Hepatocyte (in vitro differentiated cells): ENCODE measurements around the gene COMMD8. TPM values are rescaled to one million over a fixed set of nuclear protein-coding genes. Genes with fewer than 3 reads are reported as not detected.

Experiments
- DNase-seq: peaks from one replicate; pipeline ENCODE4 v3.0.0-alpha.2; 2016; ENCODE audit warnings: low spot score
- H2AFZ ChIP-seq: fragments of 200-600 bp; sonication (generic); 2 replicates; pipeline ENCODE4 v1.6.0; 2016; ENCODE audit warnings: antibody characterized with exemption, mild to moderate bottlenecking
- H3K27ac ChIP-seq: fragments of 200-600 bp; sonication (generic); 2 replicates; pipeline ENCODE4 v1.5.1; 2016; ENCODE audit warnings: mild to moderate bottlenecking
- H3K27me3 ChIP-seq: fragments of 200-600 bp; sonication (generic); 2 replicates; pipeline ENCODE4 v1.6.1; 2016
- H3K36me3 ChIP-seq: fragments of 200-600 bp; sonication (generic); replicated peaks from 2 replicates; pipeline ENCODE4 v1.5.1; 2016; ENCODE audit warnings: low read depth; ENCODE audit not compliant: insufficient read depth
- H3K4me1 ChIP-seq: fragments of 200-600 bp; sonication (generic); 2 replicates; pipeline ENCODE4 v1.5.1; 2016; ENCODE audit warnings: mild to moderate bottlenecking, moderate library complexity; ENCODE audit not compliant: insufficient read depth
- H3K4me2 ChIP-seq: fragments of 200-600 bp; sonication (generic); 2 replicates; pipeline ENCODE4 v1.6.0; 2016
- H3K4me3 ChIP-seq: fragments of 200-600 bp; sonication (generic); 2 replicates; pipeline ENCODE4 v1.5.1; 2016; ENCODE audit warnings: mild to moderate bottlenecking
- H3K79me2 ChIP-seq: fragments of 200-600 bp; sonication (generic); 2 replicates; pipeline ENCODE4 v1.6.0; 2017; ENCODE audit warnings: mild to moderate bottlenecking
- H3K9me2 ChIP-seq: fragments of 200-600 bp; sonication (generic); replicated peaks from 2 replicates; pipeline ENCODE4 v1.6.0; 2017; ENCODE audit warnings: mild to moderate bottlenecking; ENCODE audit not compliant: insufficient read depth
- H3K9me3 ChIP-seq: fragments of 200-600 bp; sonication (generic); 2 replicates; pipeline ENCODE4 v1.5.1; 2016; ENCODE audit warnings: low read depth, mild to moderate bottlenecking
- H4K20me1 ChIP-seq: fragments of 200-600 bp; sonication (generic); 2 replicates; pipeline ENCODE4 v1.6.0; 2016; ENCODE audit warnings: mild to moderate bottlenecking; ENCODE audit not compliant: insufficient read depth, poor library complexity, severe bottlenecking
- CTCF ChIP-seq: fragments of 200-600 bp; sonication (generic); IDR thresholded peaks from 2 replicates; pipeline ENCODE4 v1.5.1; 2016; ENCODE audit warnings: antibody characterized with exemption, mild to moderate bottlenecking; ENCODE audit not compliant: poor library complexity
- EZH2 ChIP-seq: fragments of 200-600 bp; sonication (generic); IDR thresholded peaks from 2 replicates; pipeline ENCODE4 v1.6.1; 2016; ENCODE audit warnings: antibody characterized with exemption, mild to moderate bottlenecking, borderline replicate concordance
- EZH2phosphoT487 ChIP-seq: fragments of 200-600 bp; sonication (generic); IDR thresholded peaks from one replicate; pipeline ENCODE4 v1.6.1; 2018; ENCODE audit warnings: antibody characterized with exemption, mild to moderate bottlenecking, low read depth, moderate library complexity; ENCODE audit not compliant: unreplicated experiment, severe bottlenecking
- WGBS: methylation state at CpG from one replicate; pipeline ENCODE4 v1.1.6; 2016; ENCODE audit warnings: low lambda C conversion rate; ENCODE audit errors: missing lambda C conversion rate; 5-methylcytosine and 5-hydroxymethylcytosine counted together
- polyA plus RNA-seq: library from polyadenylated mRNA; unstranded; fragments of >200 nt; fragmentation: Nextera tagmentation; extraction: Ambion mirVana; gene quantifications from 2 replicates; pipeline ENCODE4 v1.2.1, GENCODE V29; 2016
- total RNA-seq: library from RNA; depleted of rRNA; stranded (reverse); fragments of >200 nt; gene quantifications from 2 replicates; pipeline ENCODE4 v1.2.3, GENCODE V29; 2014

The COMMD8 gene
- total and polyA plus RNA-seq, 2 experiments from 2014 or later = 32.8 to 43.9 TPM

GRCh38 chr4:47486231-47486673 is 22.8 kb upstream of the COMMD8 start:
- no peaks in the 10 kb centered on the region for H3K9me3 ChIP-seq
- H3K27me3 ChIP-seq = no peaks in the 10 kb centered on the region
- H3K4me2 ChIP-seq = peak overlapping the region; percentile 77
- TF ChIP-seq EZH2 = no peak
- TF ChIP-seq CTCF = no peak
- TF ChIP-seq EZH2phosphoT487 = no peak
- DNase-seq = no peak
- peak overlapping the region; percentile 74 for H2AFZ ChIP-seq
- H3K79me2 ChIP-seq = peaks cover 24% of the 10 kb centered on the region
- H3K9me2 ChIP-seq = no peaks in the 10 kb centered on the region
- peak overlapping the region; percentile 92 for H3K27ac ChIP-seq
- peak overlapping the region; percentile 47 for H3K4me3 ChIP-seq
- peaks cover 5% of the 10 kb centered on the region for H3K4me1 ChIP-seq
- H3K36me3 ChIP-seq = no peaks in the 10 kb centered on the region
- WGBS = 47% methylated on average over 5 of the region's 5 CpGs
- no peaks in the 10 kb centered on the region for H4K20me1 ChIP-seq

- 3% methylated on average over 14 of the region's 14 CpGs for WGBS
- Histone ChIP-seq H2AFZ (peak overlapping the region; percentile 74), H3K79me2 (peaks cover 24% of the 10 kb centered on the region), H3K36me3 (no peaks in the 10 kb centered on the region), H3K4me1 (peaks cover 5% of the 10 kb centered on the region), H3K4me2 (peak overlapping the region; percentile 77), H3K9me2 (no peaks in the 10 kb centered on the region), H3K9me3 (no peaks in the 10 kb centered on the region), H3K27me3 (no peaks in the 10 kb centered on the region), H4K20me1 (no peaks in the 10 kb centered on the region), H3K27ac (peak overlapping the region; percentile 92), H3K4me3 (peak overlapping the region; percentile 47)
- TF ChIP-seq EZH2phosphoT487 = no peak
- no peak for TF ChIP-seq EZH2
- no peak for TF ChIP-seq CTCF
- DNase-seq = no peak
These were observed 22.3 kb upstream of the COMMD8 start for GRCh38 chr4:47485768-47486167.

- Histone ChIP-seq H3K4me1 (peaks cover 5% of the 10 kb centered on the region), H3K79me2 (peaks cover 24% of the 10 kb centered on the region), H2AFZ (peak within 1 kb of the TSS; percentile 92), H3K36me3 (no peaks in the 10 kb centered on the region), H4K20me1 (no peaks in the 10 kb centered on the region), H3K4me2 (peak within 1 kb of the TSS; percentile 77), H3K9me2 (no peaks in the 10 kb centered on the region), H3K27me3 (no peaks in the 10 kb centered on the region), H3K27ac (peak within 1 kb of the TSS; percentile 92), H3K9me3 (no peaks in the 10 kb centered on the region), H3K4me3 (peak within 1 kb of the TSS; percentile 47)
- 1% methylated on average over 34 of the region's 34 CpGs for WGBS
- DNase-seq = peak; percentile 96
- TF ChIP-seq EZH2 (no peak), CTCF (no peak), EZH2phosphoT487 (no peak)
These were observed 21.7 kb upstream of the COMMD8 start, which contains the start of gene ATP10D for GRCh38 chr4:47485047-47485692. ATP10D (plus strand) TSS chr4:47485275; CDS start chr4:47512541, 27,266 bp downstream.
